Stimulated activated CD4-positive, alpha-beta T cell treated with anti-CD3 and anti-CD28 coated beads, Interleukin-1b, Interleukin-23, amount 100 ng/mL, for 1 hour (primary cell): ENCODE data around the gene CSNK2A2.
A peak's percentile ranks its signal among the peaks of the same experiment; 100 is the strongest.

Experiments
- DNase-seq, 2 donors: peaks; one replicate each; pipeline ENCODE4 v3.0.0-alpha.2; 2020; ENCODE audit warnings: low read depth in 2 of 2

Gene CSNK2A2

GRCh38 chr16:58198022-58198683, at the start of gene CSNK2A2:
Gene CSNK2A2 (minus strand): TSS chr16:58198106. CDS start chr16:58197736, 370 bp downstream.
- DNase-seq = peak; percentile 36 to 62

GRCh38 chr16:58243528-58244004, 45.7 kb upstream of the CSNK2A2 start:
- DNase-seq = no peak

GRCh38 chr16:58236831-58237230, 38.9 kb upstream of the CSNK2A2 start:
- DNase-seq = no peak

GRCh38 chr16:58236231-58236690, 38.4 kb upstream of the CSNK2A2 start:
- peak in 1 of 2 donors; percentile 40 for DNase-seq

- no peak for DNase-seq
These were observed 37.8 kb upstream of the CSNK2A2 start for GRCh38 chr16:58235663-58236062.

- DNase-seq = no peak
These were observed 37.1 kb upstream of the CSNK2A2 start for GRCh38 chr16:58234831-58235595.

GRCh38 chr16:58230259-58230658, 32.4 kb upstream of the CSNK2A2 start:
- no peak for DNase-seq

GRCh38 chr16:58226790-58227189, 28.9 kb upstream of the CSNK2A2 start:
- DNase-seq = no peak

- no peak for DNase-seq
These were observed 28.2 kb upstream of the CSNK2A2 start for GRCh38 chr16:58225965-58226602.

- DNase-seq = no peak
These were observed 24.8 kb upstream of the CSNK2A2 start for GRCh38 chr16:58222532-58223316.

GRCh38 chr16:58219432-58219831, 21.5 kb upstream of the CSNK2A2 start:
- no peak for DNase-seq

- no peak for DNase-seq
These were observed 20.9 kb upstream of the CSNK2A2 start for GRCh38 chr16:58218786-58219185.

GRCh38 chr16:58217311-58217925, 19.5 kb upstream of the CSNK2A2 start:
- DNase-seq = no peak

GRCh38 chr16:58212824-58213655, 15.1 kb upstream of the CSNK2A2 start:
- DNase-seq = no peak

GRCh38 chr16:58211846-58212245, 13.9 kb upstream of the CSNK2A2 start:
- DNase-seq = no peak

GRCh38 chr16:58211245-58211644, 13.3 kb upstream of the CSNK2A2 start:
- no peak for DNase-seq

- no peak for DNase-seq
These were observed 7.5 kb upstream of the CSNK2A2 start for GRCh38 chr16:58205276-58206036.

GRCh38 chr16:58201163-58201562, 3.3 kb upstream of the CSNK2A2 start:
- no peak for DNase-seq

GRCh38 chr16:58200004-58200797, 2.3 kb upstream of the CSNK2A2 start:
- no peak for DNase-seq
